Liver (tissue), 9 donors: ENCODE results near the gene HSF2BP. TPM values are rescaled to one million over a fixed set of nuclear protein-coding genes. Genes with fewer than 3 reads are reported as not detected.

Experiments used
- DNase-seq: peaks from one replicate; pipeline ENCODE4 v3.0.0-alpha.2; 2017; ENCODE audit warnings: low spot score
- H3K27ac ChIP-seq, 2 donors: one replicate each; pipeline ENCODE4 v1.7.0; 2013; ENCODE audit warnings: inconsistent platforms in 2 of 2, low read length in 2 of 2, control low read depth in 1 of 2, low read depth in 1 of 2, mild to moderate bottlenecking in 1 of 2
- H3K27me3 ChIP-seq, 4 donors: one replicate each; pipeline versions ENCODE4 v1.6.1 to v1.7.0; 2013; ENCODE audit warnings: low read length in 3 of 4, inconsistent platforms in 1 of 4, mild to moderate bottlenecking in 1 of 4, moderate library complexity in 1 of 4; ENCODE audit not compliant: control insufficient read depth in 4 of 4, insufficient read depth in 4 of 4
- H3K36me3 ChIP-seq, 4 donors: one replicate each; pipeline versions ENCODE4 v1.6.1 to v1.7.0; 2013; ENCODE audit warnings: low read length in 3 of 4, mild to moderate bottlenecking in 3 of 4, low read depth in 1 of 4, moderate library complexity in 1 of 4; ENCODE audit not compliant: control insufficient read depth in 4 of 4, insufficient read depth in 3 of 4
- H3K4me1 ChIP-seq, 4 donors: one replicate each; pipeline versions ENCODE4 v1.6.1 to v1.7.0; 2013; ENCODE audit warnings: low read length in 3 of 4, mild to moderate bottlenecking in 3 of 4, moderate library complexity in 1 of 4; ENCODE audit not compliant: control insufficient read depth in 4 of 4, insufficient read depth in 4 of 4
- H3K4me3 ChIP-seq, 3 donors: one replicate each; pipeline versions ENCODE4 v1.6.1 to v1.7.0; 2013; ENCODE audit warnings: low read length in 3 of 3, control low read depth in 1 of 3, low read depth in 1 of 3, mild to moderate bottlenecking in 1 of 3
- H3K9ac ChIP-seq, 2 donors: one replicate each; pipeline ENCODE4 v1.7.0; 2013; ENCODE audit warnings: low read length in 2 of 2, mild to moderate bottlenecking in 2 of 2, moderate library complexity in 2 of 2, control low read depth in 1 of 2, low read depth in 1 of 2
- H3K9me3 ChIP-seq, 4 donors: one replicate each; pipeline versions ENCODE4 v1.6.1 to v1.7.0; 2013; ENCODE audit warnings: low read length in 3 of 4; ENCODE audit not compliant: control insufficient read depth in 4 of 4
- CTCF ChIP-seq: fragments of 150-350 bp; IDR thresholded peaks from 2 replicates; pipeline ENCODE4 v1.5.1; 2017; ENCODE audit warnings: improper control_type of control experiment, low read depth, low read length; ENCODE audit not compliant: missing input control
- EGR1 ChIP-seq, 2 donors: IDR thresholded peaks; 2 replicates each; pipeline ENCODE4 v1.6.1; 2016 to 2018; ENCODE audit warnings: antibody characterized with exemption in 2 of 2, low read depth in 2 of 2
- FOXA1 ChIP-seq: IDR thresholded peaks from 2 replicates; pipeline ENCODE4 v1.6.1; 2016; ENCODE audit warnings: antibody characterized with exemption
- FOXA2 ChIP-seq: IDR thresholded peaks from 2 replicates; pipeline ENCODE4 v1.6.1; 2016; ENCODE audit warnings: antibody characterized with exemption
- GABPA ChIP-seq, 2 donors: IDR thresholded peaks in 1 of 2; conservative IDR thresholded peaks in 1 of 2; 2 replicates each; pipeline ENCODE4 v1.6.1; 2016; ENCODE audit warnings: antibody characterized with exemption in 2 of 2, mild to moderate bottlenecking in 1 of 2, moderate library complexity in 1 of 2
- HNF4A ChIP-seq, 2 donors: conservative IDR thresholded peaks; 2 replicates each; pipeline ENCODE4 v1.6.1; 2016; ENCODE audit warnings: antibody characterized with exemption in 2 of 2, mild to moderate bottlenecking in 2 of 2
- HNF4G ChIP-seq: IDR thresholded peaks from 2 replicates; pipeline ENCODE4 v1.6.1; 2016; ENCODE audit warnings: antibody characterized with exemption
- JUND ChIP-seq, 2 donors: IDR thresholded peaks; 2 replicates each; pipeline ENCODE4 v1.6.1; 2016; ENCODE audit warnings: antibody characterized with exemption in 2 of 2
- MAX ChIP-seq: IDR thresholded peaks from 2 replicates; pipeline ENCODE4 v1.6.1; 2016; ENCODE audit warnings: antibody characterized with exemption
- NR2F2 ChIP-seq: IDR thresholded peaks from 2 replicates; pipeline ENCODE4 v1.6.1; 2016; ENCODE audit warnings: antibody characterized with exemption
- RAD21 ChIP-seq, 2 donors: IDR thresholded peaks; 2 replicates each; pipeline ENCODE4 v1.6.1; 2016; ENCODE audit warnings: antibody characterized with exemption in 2 of 2, mild to moderate bottlenecking in 2 of 2
- REST ChIP-seq: IDR thresholded peaks from 2 replicates; pipeline ENCODE4 v1.6.1; 2016; ENCODE audit warnings: antibody characterized with exemption, mild to moderate bottlenecking
- RXRA ChIP-seq, 2 donors: IDR thresholded peaks; 2 replicates each; pipeline ENCODE4 v1.6.1; 2017 to 2018; ENCODE audit warnings: antibody characterized with exemption in 2 of 2, mild to moderate bottlenecking in 1 of 2
- SP1 ChIP-seq: IDR thresholded peaks from 2 replicates; pipeline ENCODE4 v1.6.1; 2018; ENCODE audit warnings: antibody characterized with exemption, mild to moderate bottlenecking
- TAF1 ChIP-seq: conservative IDR thresholded peaks from 2 replicates; pipeline ENCODE4 v1.6.1; 2016; ENCODE audit warnings: antibody characterized with exemption, mild to moderate bottlenecking
- YY1 ChIP-seq: IDR thresholded peaks from 2 replicates; pipeline ENCODE4 v1.6.1; 2016; ENCODE audit warnings: antibody characterized with exemption, mild to moderate bottlenecking
- WGBS: extraction: QIAGEN DNeasy Blood & Tissue Kit; methylation state at CpG from one replicate; pipeline ENCODE4 v1.1.7; 2013; 5-methylcytosine and 5-hydroxymethylcytosine counted together
- polyA plus RNA-seq, 2 donors: library from polyadenylated mRNA; stranded (reverse) in 1 of 2; unstranded in 1 of 2; fragments of 200-250 nt in 1 of 2; fragments of >200 nt in 1 of 2; fragmentation: Nextera tagmentation in 1 of 2; extraction: Ambion mirVana in 1 of 2; gene quantifications; one replicate each; pipeline versions ENCODE4 v1.2.1 to v1.2.3, GENCODE V29; 2013 to 2015
- total RNA-seq, 2 donors: library from RNA; depleted of rRNA; stranded (reverse); fragments of >200 nt; gene quantifications; one replicate each; pipeline ENCODE4 v1.2.3, GENCODE V29; 2014
- donor health status: healthy.
- donor health status: healthy.
- donor health status: healthy.
- donor health status: healthy.
- donor health status: healthy.

HSF2BP gene
- total and polyA plus RNA-seq, 4 donors, result 0.14 to 0.33 (median 0.16) TPM; not detected in 1

GRCh38 chr21:43692949-43693348 lies 33.7 kb upstream of the HSF2BP start:
- no peaks in the 10 kb centered on the region for H3K9me3 ChIP-seq
- WGBS, result 96% methylated on average over 8 of the region's 8 CpGs

GRCh38 chr21:43691801-43692200 lies 32.5 kb upstream of the HSF2BP start:
- no peaks in the 10 kb centered on the region for H3K27me3 ChIP-seq
- TF ChIP-seq HNF4A (conservative IDR thresholded peaks at IDR 0.05) (no peak), SP1 (no peak), NR2F2 (no peak), GABPA (IDR thresholded peaks at IDR 0.05 in 1 of 2, conservative IDR thresholded peaks at IDR 0.05 in 1 of 2) (no peak), FOXA1 (no peak), MAX (no peak), REST (no peak), RXRA (IDR thresholded peaks at IDR 0.05) (no peak), JUND (IDR thresholded peaks at IDR 0.05) (no peak), EGR1 (IDR thresholded peaks at IDR 0.05; ENCODE audit: low read depth in 2 of 2) (no peak), TAF1 (no peak)
- DNase-seq, result no peak
- peaks cover 9 to 76% (median 32%) of the 10 kb centered on the region in 4 donors for H3K36me3 ChIP-seq
- no peak overlapping the region for H3K9ac ChIP-seq
- no peaks in the 10 kb centered on the region for H3K9me3 ChIP-seq
- no peak overlapping the region for H3K4me3 ChIP-seq
- no peak overlapping the region for H3K27ac ChIP-seq
- no peaks in the 10 kb centered on the region for H3K4me1 ChIP-seq
- 97% methylated on average over 10 of the region's 10 CpGs for WGBS

More at GRCh38 chr21:43692949-43693348, 33.7 kb upstream of the HSF2BP start:
- H3K27ac ChIP-seq, result no peak overlapping the region
- no peak for TF ChIP-seq GABPA (IDR thresholded peaks at IDR 0.05 in 1 of 2, conservative IDR thresholded peaks at IDR 0.05 in 1 of 2)
- TF ChIP-seq RAD21 (IDR thresholded peaks at IDR 0.05), result no peak
- no peak for TF ChIP-seq HNF4A (conservative IDR thresholded peaks at IDR 0.05)
- TF ChIP-seq YY1, result no peak
- no peak for TF ChIP-seq TAF1
- no peak for TF ChIP-seq REST
- TF ChIP-seq FOXA1, result no peak
- no peak for TF ChIP-seq JUND (IDR thresholded peaks at IDR 0.05)
- no peak for TF ChIP-seq FOXA2
- no peak for TF ChIP-seq CTCF
- TF ChIP-seq EGR1 (IDR thresholded peaks at IDR 0.05; ENCODE audit: low read depth in 2 of 2), result no peak
- TF ChIP-seq RXRA (IDR thresholded peaks at IDR 0.05), result no peak
- TF ChIP-seq SP1, result no peak
- no peak for TF ChIP-seq HNF4G
- no peak overlapping the region for H3K4me3 ChIP-seq
- no peak overlapping the region for H3K9ac ChIP-seq
- peaks cover 9 to 65% (median 23%) of the 10 kb centered on the region in 4 donors for H3K36me3 ChIP-seq
- no peaks in the 10 kb centered on the region for H3K27me3 ChIP-seq
- DNase-seq, result no peak
- H3K4me1 ChIP-seq, result no peaks in the 10 kb centered on the region
